HepG2 (cell line): Measurements from ENCODE around the gene HEXIM1. TPM values are rescaled to one million over a fixed set of nuclear protein-coding genes. Genes with fewer than 3 reads are reported as not detected.
A peak's percentile ranks its signal among the peaks of the same experiment; 100 is the strongest.

Source experiments
- ATM ChIP-seq: fragments of 450-650 bp; IDR thresholded peaks from 2 replicates; pipeline ENCODE4 v1.7.1; 2017; ENCODE audit warnings: mild to moderate bottlenecking, borderline replicate concordance
- CREB1 ChIP-seq, 2 experiments: fragments of 450-650 bp in 1 of 2; IDR thresholded peaks; 2 replicates each; pipeline ENCODE4 v1.6.1; 2016 to 2017; ENCODE audit warnings: control low read depth in 1 of 2, mild to moderate bottlenecking in 1 of 2, missing compliant biosample characterization in 1 of 2, missing genetic modification characterization in 1 of 2
- CREM ChIP-seq, 2 experiments: sonication (generic) in 1 of 2; formaldehyde crosslinking in 1 of 2; IDR thresholded peaks; 2 replicates each; pipeline versions ENCODE4 v1.4.0 to v1.6.1; 2016 to 2020; ENCODE audit warnings: antibody characterized with exemption in 1 of 2, mild to moderate bottlenecking in 1 of 2, missing genetic modification reagents in 1 of 2
- GPN1 ChIP-seq: sonication (generic); formaldehyde crosslinking; IDR thresholded peaks from 2 replicates; pipeline ENCODE4 v1.5.1; 2020; ENCODE audit warnings: missing genetic modification reagents, borderline replicate concordance
- HNF1A ChIP-seq, 2 experiments: sonication (generic) in 1 of 2; formaldehyde crosslinking in 1 of 2; IDR thresholded peaks; 2 replicates each; pipeline versions ENCODE4 v1.4.0 to v1.6.1; 2016 to 2020; ENCODE audit warnings: borderline replicate concordance in 1 of 2, low read depth in 1 of 2, mild to moderate bottlenecking in 1 of 2, missing genetic modification reagents in 1 of 2
- KLF9 ChIP-seq: IDR thresholded peaks from 2 replicates; pipeline ENCODE4 v1.6.1; 2016; ENCODE audit warnings: low read depth
- POGK ChIP-seq: sonication (generic); formaldehyde crosslinking; conservative IDR thresholded peaks from 2 replicates; pipeline ENCODE4 v1.8.0; 2022; ENCODE audit warnings: mild to moderate bottlenecking, moderate library complexity, missing genetic modification reagents
- TFE3 ChIP-seq: IDR thresholded peaks from 2 replicates; pipeline ENCODE4 v1.6.1; 2016
- THAP7 ChIP-seq: sonication (generic); formaldehyde crosslinking; IDR thresholded peaks from 2 replicates; pipeline ENCODE4 v1.8.1; 2023; ENCODE audit warnings: mild to moderate bottlenecking, missing genetic modification reagents
- YEATS2 ChIP-seq: sonication (generic); formaldehyde crosslinking; IDR thresholded peaks from 2 replicates; pipeline ENCODE4 v1.4.0; 2020; ENCODE audit warnings: missing genetic modification reagents, borderline replicate concordance
- ZNF101 ChIP-seq: sonication (generic); formaldehyde crosslinking; IDR thresholded peaks from 2 replicates; pipeline ENCODE4 v1.4.0; 2020; ENCODE audit warnings: mild to moderate bottlenecking, low read depth, missing genetic modification reagents, borderline replicate concordance
- ZNF441 ChIP-seq: sonication (generic); formaldehyde crosslinking; IDR thresholded peaks from 2 replicates; pipeline ENCODE4 v1.7.0; 2021; ENCODE audit warnings: missing genetic modification reagents, borderline replicate concordance
- ZNF501 ChIP-seq: sonication (generic); formaldehyde crosslinking; IDR thresholded peaks from 2 replicates; pipeline ENCODE4 v1.5.1; 2020; ENCODE audit warnings: mild to moderate bottlenecking, moderate library complexity, missing genetic modification reagents
- ZNF749 ChIP-seq: sonication (generic); formaldehyde crosslinking; IDR thresholded peaks from 2 replicates; pipeline ENCODE4 v1.8.0; 2022; ENCODE audit warnings: mild to moderate bottlenecking, missing genetic modification reagents, moderate library complexity, borderline replicate concordance
- ZNF770 ChIP-seq: sonication (generic); formaldehyde crosslinking; IDR thresholded peaks from 2 replicates; pipeline ENCODE4 v1.5.0; 2020; ENCODE audit warnings: mild to moderate bottlenecking, missing genetic modification reagents
- ZNF792 ChIP-seq: IDR thresholded peaks from 2 replicates; pipeline ENCODE4 v1.6.1; 2016
- ZNF891 ChIP-seq: sonication (generic); formaldehyde crosslinking; IDR thresholded peaks from 2 replicates; pipeline ENCODE4 v1.5.0; 2020; ENCODE audit warnings: mild to moderate bottlenecking, missing genetic modification reagents
- polyA plus RNA-seq, 8 experiments: library from polyadenylated mRNA; depleted of rRNA in 3 of 8; stranded (reverse) in 7 of 8; unstranded in 1 of 8; fragments of >200 nt; fragmentation: Illumina TruSeq in 4 of 8; extraction: Trizol in 4 of 8; gene quantifications; 2 replicates each; pipeline versions ENCODE4 v1.2.1 to v1.2.3, GENCODE V29; 2011 to 2016; ENCODE audit warnings: low read depth in 4 of 8, missing spikeins in 1 of 8, mixed read lengths in 1 of 8; ENCODE audit not compliant: insufficient read depth in 1 of 8
- total RNA-seq, 5 experiments: library from RNA; depleted of rRNA; stranded (reverse); fragments of >200 nt; fragmentation: Illumina TruSeq; extraction: Trizol; gene quantifications; 2 replicates each; pipeline ENCODE4 v1.2.3, GENCODE V29; 2016; ENCODE audit warnings: low read depth in 1 of 5

The HEXIM1 gene
- total and polyA plus RNA-seq, 2 of the 13 experiments (the other 11 are each of a cell fraction or from before 2014, with no cell fraction given), result 10.5 to 16.6 TPM

- TF ChIP-seq TFE3, result peak; percentile 58
- TF ChIP-seq ZNF101 (CRISPR knock-in tag), result no peak
- no peak for TF ChIP-seq THAP7
- no peak for TF ChIP-seq CREM (IDR thresholded peaks at IDR 0.05)
- no peak for TF ChIP-seq CREM (CRISPR knock-in tag; IDR thresholded peaks at IDR 0.05)
- TF ChIP-seq YEATS2 (CRISPR knock-in tag), result peak; percentile 77; the same call in 1 of the 2 replicates
- no peak for TF ChIP-seq HNF1A (IDR thresholded peaks at IDR 0.05; ENCODE audit: low read depth)
- peak; percentile 81 for TF ChIP-seq HNF1A (CRISPR knock-in tag; IDR thresholded peaks at IDR 0.05; ENCODE audit: borderline replicate concordance)
- no peak for TF ChIP-seq ATM
- 0 out of 2 replicates have a peak, but pooled peaks have one; percentile 55 for TF ChIP-seq KLF9 (CRISPR knock-in tag)
- TF ChIP-seq GPN1 (CRISPR knock-in tag), result no peak
- TF ChIP-seq ZNF501 (CRISPR knock-in tag), result peak; percentile 91
- TF ChIP-seq POGK, result peak; percentile 88
- TF ChIP-seq ZNF749, result no peak
- TF ChIP-seq ZNF441 (CRISPR knock-in tag), result no peak
- 0 out of 2 replicates have a peak, but pooled peaks have one; percentile 67 for TF ChIP-seq ZNF792 (CRISPR knock-in tag)
- TF ChIP-seq ZNF891 (CRISPR knock-in tag), result peak; percentile 87
- TF ChIP-seq CREB1 (IDR thresholded peaks at IDR 0.05), result no peak
- no peak for TF ChIP-seq CREB1 (CRISPR knock-in tag; IDR thresholded peaks at IDR 0.05)
- TF ChIP-seq ZNF770 (CRISPR knock-in tag), result peak; percentile 99
These were observed 49.5 kb downstream of the HEXIM1 start (continued) for GRCh38 chr17:45197555-45198334.
